Measurements from ENCODE around the gene MMP24. TPM values are rescaled to one million over a fixed set of nuclear protein-coding genes. Genes with fewer than 3 reads are reported as not detected.

Gene MMP24
- total RNA-seq, 1 donor from 2014 or later = not detected

DNA sequence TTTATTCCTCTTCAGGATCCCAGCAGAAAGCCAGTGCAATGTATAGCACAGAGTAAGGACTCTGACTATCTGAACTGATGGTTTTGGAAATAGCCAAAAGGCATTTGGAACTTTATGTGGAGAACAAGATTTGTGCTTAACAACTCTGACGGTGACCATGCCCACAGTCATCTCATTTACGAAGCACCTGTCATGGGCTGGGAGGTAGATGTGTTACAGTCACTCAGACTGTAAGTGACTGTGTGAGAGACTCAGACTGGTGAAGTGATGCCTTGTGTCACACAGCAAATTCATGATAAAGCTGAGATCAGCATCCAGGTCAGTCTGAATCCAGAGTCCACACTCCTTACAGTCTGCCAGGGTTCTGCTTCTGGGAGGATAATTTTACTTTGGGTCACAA is 89.6 kb downstream of the MMP24 start:
- Mint-ChIP-seq H3K9me3 (no peaks in the 10 kb centered on the region), H3K36me3 (ENCODE audit: low read depth) (peaks cover 32% of the 10 kb centered on the region), H3K4me3 (no peak overlapping the region), H3K27me3 (no peaks in the 10 kb centered on the region), H3K27ac (no peak overlapping the region), H3K4me1 (peaks cover 3% of the 10 kb centered on the region)
- intact Hi-C loops (cut with micrococcal nuclease) = no loop called here
- POLR2A ChIA-PET = no interaction called here
- DNase-seq (no peak), ATAC-seq (ENCODE audit: low read depth) (no peak)
- TF ChIP-seq, protein P1, sequence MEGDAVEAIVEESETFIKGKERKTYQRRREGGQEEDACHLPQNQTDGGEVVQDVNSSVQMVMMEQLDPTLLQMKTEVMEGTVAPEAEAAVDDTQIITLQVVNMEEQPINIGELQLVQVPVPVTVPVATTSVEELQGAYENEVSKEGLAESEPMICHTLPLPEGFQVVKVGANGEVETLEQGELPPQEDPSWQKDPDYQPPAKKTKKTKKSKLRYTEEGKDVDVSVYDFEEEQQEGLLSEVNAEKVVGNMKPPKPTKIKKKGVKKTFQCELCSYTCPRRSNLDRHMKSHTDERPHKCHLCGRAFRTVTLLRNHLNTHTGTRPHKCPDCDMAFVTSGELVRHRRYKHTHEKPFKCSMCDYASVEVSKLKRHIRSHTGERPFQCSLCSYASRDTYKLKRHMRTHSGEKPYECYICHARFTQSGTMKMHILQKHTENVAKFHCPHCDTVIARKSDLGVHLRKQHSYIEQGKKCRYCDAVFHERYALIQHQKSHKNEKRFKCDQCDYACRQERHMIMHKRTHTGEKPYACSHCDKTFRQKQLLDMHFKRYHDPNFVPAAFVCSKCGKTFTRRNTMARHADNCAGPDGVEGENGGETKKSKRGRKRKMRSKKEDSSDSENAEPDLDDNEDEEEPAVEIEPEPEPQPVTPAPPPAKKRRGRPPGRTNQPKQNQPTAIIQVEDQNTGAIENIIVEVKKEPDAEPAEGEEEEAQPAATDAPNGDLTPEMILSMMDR (IDR thresholded peaks at IDR 0.05) = no peak
- CTCF ChIA-PET = no interaction called here

- CTCF ChIA-PET = interaction anchor here (0.9 to 1.4 kb wide), 2 partner anchors 13 to 14 kb away, joined by 3 to 4 read pairs; no protein-coding TSS in a partner anchor
- H3K36me3 Mint-ChIP-seq (ENCODE audit: low read depth) = peaks cover 30% of the 10 kb centered on the region
- H3K4me1 Mint-ChIP-seq = peaks cover 3% of the 10 kb centered on the region
Observed at GRCh38 chr20:35317416-35318210, 91.1 kb downstream of the MMP24 start.

GRCh38 chr20:35318502-35319157 is 92.1 kb downstream of the MMP24 start:
- no peak for DNase-seq
- H3K4me1 Mint-ChIP-seq = peaks cover 3% of the 10 kb centered on the region
- POLR2A ChIA-PET = interaction anchor here (0.6 kb wide), 1 partner anchor 593 kb away, joined by 3 read pairs; no protein-coding TSS in a partner anchor
- H3K27ac Mint-ChIP-seq = no peak overlapping the region
- no peak for ATAC-seq (ENCODE audit: low read depth)
- H3K36me3 Mint-ChIP-seq (ENCODE audit: low read depth) = peaks cover 30% of the 10 kb centered on the region
- H3K9me3 Mint-ChIP-seq = no peaks in the 10 kb centered on the region
- intact Hi-C loops (cut with micrococcal nuclease) = no loop called here
- H3K4me3 Mint-ChIP-seq = no peak overlapping the region
- CTCF ChIA-PET = interaction anchor here (0.9 kb wide), 1 partner anchor 15 kb away, joined by 3 read pairs; no protein-coding TSS in a partner anchor
- no peaks in the 10 kb centered on the region for H3K27me3 Mint-ChIP-seq
- TF ChIP-seq, protein P1 (IDR thresholded peaks at IDR 0.05) = no peak

More at GRCh38 chr20:35317416-35318210, 91.1 kb downstream of the MMP24 start:
- TF ChIP-seq, protein P1 (IDR thresholded peaks at IDR 0.05) = no peak
- no peaks in the 10 kb centered on the region for H3K9me3 Mint-ChIP-seq
- ATAC-seq (ENCODE audit: low read depth) (no peak), DNase-seq (no peak)
- no peak overlapping the region for H3K27ac Mint-ChIP-seq
- no peak overlapping the region for H3K4me3 Mint-ChIP-seq
- POLR2A ChIA-PET = interaction anchor here (0.6 kb wide), 1 partner anchor 594 kb away, joined by 3 read pairs; no protein-coding TSS in a partner anchor
- intact Hi-C loops (cut with micrococcal nuclease) = no loop called here
- no peaks in the 10 kb centered on the region for H3K27me3 Mint-ChIP-seq

- no peak for ATAC-seq (ENCODE audit: low read depth)
- ChIA-PET POLR2A (no interaction called here), CTCF (no interaction called here)
- H3K36me3 Mint-ChIP-seq (ENCODE audit: low read depth) = peaks cover 27% of the 10 kb centered on the region
- H3K4me1 Mint-ChIP-seq = peaks cover 3% of the 10 kb centered on the region
- H3K27me3 Mint-ChIP-seq = no peaks in the 10 kb centered on the region
- H3K9me3 Mint-ChIP-seq = no peaks in the 10 kb centered on the region
- intact Hi-C loops (cut with micrococcal nuclease) = no loop called here
- TF ChIP-seq, protein P1 (IDR thresholded peaks at IDR 0.05) = no peak
- H3K4me3 Mint-ChIP-seq = no peak overlapping the region
- no peak for DNase-seq
- no peak overlapping the region for H3K27ac Mint-ChIP-seq
Observed at GRCh38 chr20:35319192-35319870, 92.8 kb downstream of the MMP24 start.

DNA sequence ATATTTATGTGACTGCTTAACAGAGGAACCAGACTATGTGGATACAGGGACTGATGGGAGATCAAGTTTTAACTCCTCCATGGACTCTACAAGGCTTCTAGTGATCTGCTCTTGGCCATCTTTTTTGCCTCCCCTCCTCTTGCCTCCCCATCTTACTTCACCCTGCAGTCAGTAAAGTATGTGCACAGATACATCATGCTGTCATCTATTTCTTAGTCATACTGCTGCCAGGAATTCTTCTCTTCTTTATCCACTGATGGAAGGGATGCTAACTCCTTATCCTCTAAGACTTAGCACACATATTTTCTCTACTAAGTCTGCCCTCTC is 93.3 kb downstream of the MMP24 start:
- H3K4me1 Mint-ChIP-seq = peaks cover 3% of the 10 kb centered on the region
- ATAC-seq (ENCODE audit: low read depth) (no peak), DNase-seq (no peak)
- no peak overlapping the region for H3K4me3 Mint-ChIP-seq
- ChIA-PET POLR2A (no interaction called here), CTCF (no interaction called here)
- H3K27ac Mint-ChIP-seq = no peak overlapping the region
- intact Hi-C loops (cut with micrococcal nuclease) = no loop called here
- no peaks in the 10 kb centered on the region for H3K9me3 Mint-ChIP-seq
- peaks cover 22% of the 10 kb centered on the region for H3K36me3 Mint-ChIP-seq (ENCODE audit: low read depth)
- no peaks in the 10 kb centered on the region for H3K27me3 Mint-ChIP-seq
- TF ChIP-seq, protein P1 (IDR thresholded peaks at IDR 0.05) = no peak
